ENCODE data around the gene LY6G6F.

LY6G6F gene

DNA sequence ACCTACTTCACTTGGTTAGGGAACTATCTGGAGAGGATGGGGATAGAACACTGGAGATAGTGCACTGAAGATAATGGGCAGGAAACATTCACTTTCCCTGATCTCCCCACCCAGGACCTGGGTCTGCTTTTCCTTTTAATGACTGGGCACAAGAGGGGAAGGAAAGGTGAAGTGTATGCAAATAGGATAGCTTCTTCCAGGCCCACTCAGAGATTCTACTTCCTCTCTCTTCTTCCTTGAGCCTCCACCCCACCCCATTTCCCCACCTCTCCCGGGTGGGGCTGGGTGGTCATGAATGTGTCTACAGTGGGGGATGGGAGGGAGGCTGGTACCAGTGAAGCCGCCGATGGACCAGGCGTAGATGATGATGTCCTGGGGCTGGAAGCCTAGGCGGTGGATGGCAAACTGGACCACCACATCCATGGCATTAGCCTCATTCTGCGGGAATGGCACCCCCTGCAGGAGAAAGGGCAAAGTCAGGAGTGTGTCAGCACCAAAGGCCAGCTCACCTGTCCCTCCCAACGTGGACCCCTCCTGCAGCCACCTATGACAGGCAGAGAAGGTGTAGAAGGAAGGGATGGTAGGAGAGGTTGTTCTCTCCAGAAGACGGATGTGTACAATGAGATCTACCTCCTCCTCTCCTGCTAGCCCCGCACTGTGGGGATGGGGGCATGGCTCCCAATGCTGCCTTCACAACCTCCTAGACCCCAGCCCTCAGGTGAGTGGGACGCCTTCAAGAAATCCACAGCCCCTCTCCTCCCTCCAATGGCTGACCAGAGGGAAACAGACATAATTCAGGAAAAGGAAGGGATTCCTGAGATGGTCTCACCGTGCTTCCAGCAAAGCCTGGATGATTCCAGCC, 17.2 kb upstream of the LY6G6F start:
- H3K4me1 ChIP-seq (ENCODE audit: insufficient read depth, low read length) = peaks cover 6% of the 10 kb centered on the region; the same call in 1 of the 2 replicates
- H3K9ac ChIP-seq (ENCODE audit: low read depth, low read length) = no peak overlapping the region
- peaks cover 15% of the 10 kb centered on the region for H3K36me3 ChIP-seq (ENCODE audit: insufficient read depth, low read length)
- H3K9me3 ChIP-seq (ENCODE audit: control insufficient read depth, insufficient read depth, low read length) = no peaks in the 10 kb centered on the region

- H3K9ac ChIP-seq (ENCODE audit: low read depth, low read length) = no peak overlapping the region
- no peaks in the 10 kb centered on the region for H3K9me3 ChIP-seq (ENCODE audit: control insufficient read depth, insufficient read depth, low read length)
- H3K4me1 ChIP-seq (ENCODE audit: insufficient read depth, low read length) = peaks cover 6% of the 10 kb centered on the region; the same call in 1 of the 2 replicates
- peaks cover 15% of the 10 kb centered on the region for H3K36me3 ChIP-seq (ENCODE audit: insufficient read depth, low read length)
Observed at GRCh38 chr6:31690231-31691077, 16.2 kb upstream of the LY6G6F start.

DNA sequence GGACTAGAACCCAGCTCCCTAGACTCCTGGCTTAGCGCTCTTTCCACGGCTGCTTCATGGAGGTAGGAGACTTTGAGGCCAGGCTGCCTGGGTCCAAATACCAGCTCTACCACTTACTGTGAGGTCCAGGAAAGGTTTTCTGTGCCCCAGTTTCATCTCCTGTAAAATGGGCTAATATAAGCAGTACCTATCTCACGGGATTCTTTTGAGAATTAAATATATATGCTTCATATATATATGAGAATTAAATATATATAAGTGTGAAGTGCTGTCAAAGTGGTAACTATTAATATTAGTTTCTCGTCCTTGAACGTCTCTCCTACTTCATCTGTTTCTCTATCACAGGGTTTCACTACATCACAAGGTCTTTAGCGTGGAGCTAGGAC, 15.6 kb upstream of the LY6G6F start:
- Histone ChIP-seq H3K36me3 (ENCODE audit: insufficient read depth, low read length) (peaks cover 15% of the 10 kb centered on the region), H3K9me3 (ENCODE audit: control insufficient read depth, insufficient read depth, low read length) (no peaks in the 10 kb centered on the region), H3K9ac (ENCODE audit: low read depth, low read length) (no peak overlapping the region), H3K4me1 (ENCODE audit: insufficient read depth, low read length) (peaks cover 6% of the 10 kb centered on the region; the same call in 1 of the 2 replicates)

DNA sequence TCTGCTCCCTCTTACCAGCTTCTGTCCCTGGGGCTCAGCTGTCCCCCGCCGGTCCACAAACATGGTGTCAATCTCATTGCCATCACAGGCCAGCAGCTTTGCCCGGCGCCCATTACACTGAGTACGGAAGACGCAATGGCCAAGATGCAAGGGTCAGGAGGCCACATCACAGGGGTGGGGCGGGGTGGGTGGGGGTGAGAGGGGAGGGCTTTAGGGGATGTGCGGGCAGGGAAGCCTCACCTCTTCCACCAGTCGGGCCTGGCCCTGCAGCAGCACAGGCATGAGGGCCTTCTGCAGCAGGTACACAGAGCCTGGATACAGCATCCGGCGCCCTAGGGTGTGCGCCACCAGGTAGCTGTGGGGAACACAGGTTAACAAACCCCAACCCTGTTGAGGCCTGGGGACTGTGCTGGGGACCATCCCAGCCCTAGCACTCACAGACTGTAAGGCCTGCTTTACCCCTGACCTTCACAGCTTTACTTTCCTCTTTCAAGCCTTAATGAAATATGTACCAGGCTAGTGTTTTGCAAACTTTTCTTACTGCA, 15.0 kb upstream of the LY6G6F start:
- no peak overlapping the region for H3K9ac ChIP-seq (ENCODE audit: low read depth, low read length)
- H3K36me3 ChIP-seq (ENCODE audit: insufficient read depth, low read length) = peaks cover 15% of the 10 kb centered on the region
- H3K4me1 ChIP-seq (ENCODE audit: insufficient read depth, low read length) = peaks cover 6% of the 10 kb centered on the region; the same call in 1 of the 2 replicates
- H3K9me3 ChIP-seq (ENCODE audit: control insufficient read depth, insufficient read depth, low read length) = no peaks in the 10 kb centered on the region

DNA sequence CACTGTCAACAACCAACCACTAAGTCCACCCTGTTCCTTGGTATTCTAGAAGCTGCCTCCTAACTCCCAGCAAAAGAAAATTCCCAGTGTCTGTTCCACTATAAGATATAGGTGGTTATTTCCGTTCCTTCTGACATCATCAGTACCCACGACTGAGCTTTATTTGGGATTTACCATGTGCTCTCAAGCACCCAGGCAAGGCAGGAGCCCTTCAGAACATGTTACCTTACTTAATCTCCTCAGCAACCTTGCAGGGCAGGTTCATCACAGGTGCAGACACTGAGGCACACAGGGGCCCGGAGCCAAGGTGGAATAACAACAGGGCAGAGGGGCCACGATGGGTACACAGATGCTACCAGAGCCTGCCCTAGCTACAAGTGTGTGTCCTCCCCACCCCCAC, 14.3 kb upstream of the LY6G6F start:
- H3K4me1 ChIP-seq (ENCODE audit: insufficient read depth, low read length) = peaks cover 6% of the 10 kb centered on the region; the same call in 1 of the 2 replicates
- H3K9me3 ChIP-seq (ENCODE audit: control insufficient read depth, insufficient read depth, low read length) = no peaks in the 10 kb centered on the region
- no peak overlapping the region for H3K9ac ChIP-seq (ENCODE audit: low read depth, low read length)
- peaks cover 15% of the 10 kb centered on the region for H3K36me3 ChIP-seq (ENCODE audit: insufficient read depth, low read length)

DNA sequence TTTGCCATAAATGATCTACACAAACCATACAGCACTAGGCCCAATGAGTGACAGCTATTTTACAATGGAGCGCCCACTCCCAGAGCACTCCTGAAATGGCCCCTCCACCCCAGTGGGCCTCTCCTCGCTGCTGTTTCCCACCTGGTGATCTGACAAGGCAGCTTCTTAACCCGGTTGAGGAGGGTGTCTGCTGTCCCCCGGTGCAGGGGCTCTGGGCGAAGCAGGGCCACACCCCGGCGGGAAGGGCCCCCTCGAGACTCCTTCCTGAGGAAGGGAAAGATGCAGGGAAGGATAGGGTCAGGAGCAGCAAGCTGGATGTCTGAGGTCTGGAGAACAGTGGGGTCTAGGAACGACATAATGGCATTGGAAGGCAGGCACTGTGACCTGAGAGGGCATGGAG, 13.8 kb upstream of the LY6G6F start:
- Histone ChIP-seq H3K36me3 (ENCODE audit: insufficient read depth, low read length) (peaks cover 13% of the 10 kb centered on the region), H3K9me3 (ENCODE audit: control insufficient read depth, insufficient read depth, low read length) (no peaks in the 10 kb centered on the region), H3K9ac (ENCODE audit: low read depth, low read length) (no peak overlapping the region), H3K4me1 (ENCODE audit: insufficient read depth, low read length) (peaks cover 6% of the 10 kb centered on the region; the same call in 1 of the 2 replicates)

DNA sequence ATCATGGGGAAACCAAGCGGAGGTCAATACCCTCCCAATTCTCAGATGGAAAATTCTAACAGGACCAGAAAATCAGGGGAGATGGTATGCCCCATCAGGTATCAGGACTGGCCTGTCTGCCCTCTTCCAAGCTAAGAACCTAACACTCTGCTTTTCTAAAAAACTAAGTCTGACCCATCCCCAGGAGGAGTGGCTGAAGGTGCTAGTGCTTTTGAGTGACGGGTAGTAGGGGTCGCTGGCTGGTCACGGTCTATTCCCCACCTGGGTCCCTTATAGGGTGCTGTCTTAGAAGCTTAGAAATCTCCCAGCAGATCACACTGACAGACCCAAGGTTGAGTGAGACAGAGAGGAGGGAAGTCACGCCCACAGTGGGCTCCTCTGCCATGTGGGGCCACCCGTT, 13.1 kb upstream of the LY6G6F start:
- Histone ChIP-seq H3K9me3 (ENCODE audit: control insufficient read depth, insufficient read depth, low read length) (no peaks in the 10 kb centered on the region), H3K36me3 (ENCODE audit: insufficient read depth, low read length) (peaks cover 8% of the 10 kb centered on the region), H3K4me1 (ENCODE audit: insufficient read depth, low read length) (peaks cover 6% of the 10 kb centered on the region; the same call in 1 of the 2 replicates), H3K9ac (ENCODE audit: low read depth, low read length) (no peak overlapping the region)

DNA sequence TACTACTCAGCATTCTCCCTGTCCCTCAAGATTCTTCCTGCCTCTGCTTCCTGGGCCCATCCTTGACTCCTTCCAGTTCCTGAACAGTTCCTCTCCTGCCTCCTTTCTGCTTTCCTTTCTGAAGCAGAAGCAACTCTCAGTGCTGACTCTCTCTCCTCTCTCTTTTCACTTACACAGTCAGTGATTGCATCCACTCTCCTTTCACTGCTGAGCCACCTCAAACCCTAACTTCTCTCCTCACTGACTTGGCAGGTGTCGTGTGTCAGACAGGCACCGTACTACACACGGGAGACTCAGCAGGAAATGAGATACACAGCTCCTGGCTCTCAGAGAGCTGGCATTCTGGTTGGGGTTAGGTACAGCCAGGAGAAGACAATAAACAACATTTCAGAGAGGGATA, 9.1 kb upstream of the LY6G6F start:
- H3K9ac ChIP-seq (ENCODE audit: low read depth, low read length) = no peak overlapping the region
- H3K9me3 ChIP-seq (ENCODE audit: control insufficient read depth, insufficient read depth, low read length) = no peaks in the 10 kb centered on the region
- peaks cover 3% of the 10 kb centered on the region; the same call in 1 of the 2 replicates for H3K36me3 ChIP-seq (ENCODE audit: insufficient read depth, low read length)

DNA sequence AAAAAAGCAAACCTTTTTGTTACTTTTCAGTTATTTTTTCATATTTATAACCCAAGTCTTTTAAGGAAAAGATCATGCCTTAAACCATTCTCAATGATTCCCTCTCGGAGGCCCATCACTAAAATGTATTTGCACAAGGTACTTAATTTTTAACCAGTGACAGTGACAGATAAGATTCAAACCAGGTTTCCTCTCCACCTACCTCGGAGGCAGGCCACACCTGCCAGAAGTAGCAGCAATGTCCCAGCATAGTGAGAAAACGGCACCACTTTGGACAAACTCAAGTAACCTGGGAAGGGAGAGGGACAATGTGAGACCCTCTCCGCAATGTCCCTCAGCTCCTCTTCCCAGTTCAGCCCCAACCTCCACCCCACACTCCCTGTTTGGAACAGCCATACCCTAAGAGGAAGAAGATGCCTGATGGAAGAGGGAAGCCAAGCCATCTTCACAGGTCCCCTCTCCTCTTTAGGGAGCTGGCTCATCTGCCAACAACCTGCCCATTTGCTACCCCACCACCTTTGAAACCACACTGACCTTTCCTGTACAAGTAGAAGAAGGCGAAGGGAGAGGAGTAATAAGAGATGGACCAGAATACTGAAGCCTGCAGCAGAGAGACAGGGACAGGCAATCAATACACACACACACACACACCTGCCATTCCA, 5.8 kb upstream of the LY6G6F start:
- Histone ChIP-seq H3K9me3 (ENCODE audit: control insufficient read depth, insufficient read depth, low read length) (no peaks in the 10 kb centered on the region), H3K9ac (ENCODE audit: low read depth, low read length) (no peak overlapping the region), H3K4me1 (ENCODE audit: insufficient read depth, low read length) (peaks cover 7% of the 10 kb centered on the region; the same call in 1 of the 2 replicates), H3K36me3 (ENCODE audit: insufficient read depth, low read length) (0 out of 2 replicates have a peak, but pooled peaks cover 3% of the 10 kb centered on the region)

More for the DNA sequence above, 9.1 kb upstream of the LY6G6F start:
- H3K4me1 ChIP-seq (ENCODE audit: insufficient read depth, low read length) = peaks cover 7% of the 10 kb centered on the region; the same call in 1 of the 2 replicates

DNA sequence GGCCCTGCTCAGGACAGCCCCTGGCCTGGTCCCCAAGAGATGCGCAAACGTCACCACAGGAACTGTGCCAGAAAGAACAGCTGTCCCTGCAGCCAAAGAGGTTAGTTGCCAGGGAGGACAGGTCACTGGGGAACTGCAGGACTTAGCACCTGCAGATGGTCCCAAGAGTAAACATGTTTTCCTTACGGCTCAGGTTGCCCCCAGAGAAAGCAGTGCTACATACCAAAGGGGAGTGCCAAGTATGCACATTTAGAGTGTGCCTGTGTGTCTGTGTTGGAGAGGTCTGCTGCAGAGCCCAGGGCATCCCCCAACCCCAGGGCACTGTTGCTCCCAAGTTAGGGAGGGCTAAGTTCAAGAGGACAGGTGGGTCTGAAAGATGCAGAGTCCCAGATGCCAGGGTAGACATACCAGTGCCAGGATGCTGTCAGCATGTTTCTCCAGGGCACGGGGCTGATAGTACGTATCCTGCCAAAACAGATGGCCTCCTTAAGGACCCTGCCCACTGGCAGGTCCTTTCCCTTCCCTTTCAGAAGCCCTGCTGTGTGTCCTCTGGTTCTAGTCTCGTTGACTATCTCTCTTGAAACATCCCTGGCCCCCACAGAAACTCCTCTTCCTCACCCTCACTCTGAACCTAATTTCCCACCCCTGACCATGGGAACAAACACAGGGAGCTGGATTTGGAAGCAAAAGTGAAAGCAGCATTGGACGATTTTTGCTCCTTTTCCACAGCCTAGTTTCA, 4.8 kb upstream of the LY6G6F start:
- 0 out of 2 replicates have a peak, but pooled peaks cover 3% of the 10 kb centered on the region for H3K36me3 ChIP-seq (ENCODE audit: insufficient read depth, low read length)
- H3K4me1 ChIP-seq (ENCODE audit: insufficient read depth, low read length) = peaks cover 7% of the 10 kb centered on the region; the same call in 1 of the 2 replicates
- H3K9me3 ChIP-seq (ENCODE audit: control insufficient read depth, insufficient read depth, low read length) = no peaks in the 10 kb centered on the region
- H3K9ac ChIP-seq (ENCODE audit: low read depth, low read length) = peak overlapping the region; percentile 69

- H3K9me3 ChIP-seq (ENCODE audit: control insufficient read depth, insufficient read depth, low read length) = no peaks in the 10 kb centered on the region
- peaks cover 7% of the 10 kb centered on the region; the same call in 1 of the 2 replicates for H3K4me1 ChIP-seq (ENCODE audit: insufficient read depth, low read length)
- 0 out of 2 replicates have a peak, but pooled peaks cover 3% of the 10 kb centered on the region for H3K36me3 ChIP-seq (ENCODE audit: insufficient read depth, low read length)
- peak overlapping the region; percentile 69 for H3K9ac ChIP-seq (ENCODE audit: low read depth, low read length)
Observed at GRCh38 chr6:31702405-31702818, 4.3 kb upstream of the LY6G6F start.

DNA sequence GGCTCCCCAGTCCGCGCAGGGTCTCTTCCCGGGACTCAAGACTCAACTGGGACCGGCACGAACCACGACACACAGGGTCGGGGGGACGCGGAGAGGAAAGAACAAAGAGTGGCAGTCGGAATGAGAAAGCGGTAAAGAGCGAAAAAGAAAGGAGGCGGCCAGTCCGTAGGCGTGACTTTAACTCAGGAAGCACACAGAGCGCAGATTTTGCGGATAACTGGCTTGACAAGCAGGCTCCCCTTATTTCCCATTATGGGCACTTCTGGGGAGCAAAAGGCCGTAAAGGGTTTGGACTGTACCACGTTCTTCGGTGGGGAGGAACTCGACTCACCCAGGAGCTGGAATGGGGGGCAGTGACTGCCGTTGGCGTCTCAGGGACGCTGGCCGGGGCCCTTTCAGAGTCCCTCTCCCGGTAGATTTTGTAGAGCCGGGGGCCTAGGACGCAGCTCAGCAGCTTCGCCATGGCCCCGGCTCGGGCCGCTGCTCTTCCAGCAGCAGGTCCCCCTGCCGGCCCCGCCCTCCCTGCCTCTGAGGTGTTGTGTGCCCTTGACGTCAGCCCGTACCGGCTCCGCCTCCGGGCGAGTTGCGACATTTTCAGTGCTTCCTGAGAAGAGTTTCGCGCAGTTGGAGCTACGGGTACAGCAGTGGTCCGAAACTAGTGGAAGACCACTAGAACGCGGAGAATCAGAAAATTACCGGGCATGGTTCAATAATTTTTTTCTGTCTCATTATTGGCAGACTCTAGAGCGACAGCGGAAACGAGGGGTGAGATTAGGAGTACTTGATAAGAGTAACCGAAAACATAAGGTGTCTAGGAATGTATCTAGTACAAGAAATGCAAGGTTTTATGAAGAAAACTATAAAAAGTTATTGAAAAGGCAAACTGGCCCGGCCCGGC, 3.6 kb upstream of the LY6G6F start, which contains the start of gene ABHD16A:
ABHD16A (minus strand) TSS at position 506 of the 898 bp plus-strand sequence; CDS start at position 463, 43 bp downstream.
- peaks cover 7% of the 10 kb centered on the region; the same call in 1 of the 2 replicates for H3K4me1 ChIP-seq (ENCODE audit: insufficient read depth, low read length)
- peak within 1 kb of the TSS; percentile 69 for H3K9ac ChIP-seq (ENCODE audit: low read depth, low read length)
- H3K36me3 ChIP-seq (ENCODE audit: insufficient read depth, low read length) = 0 out of 2 replicates have a peak, but pooled peaks cover 3% of the 10 kb centered on the region
- H3K9me3 ChIP-seq (ENCODE audit: control insufficient read depth, insufficient read depth, low read length) = no peaks in the 10 kb centered on the region
